ENCODE data around the gene NUDT4B.
"Not testable (repeated sequence)": the region's sequence is repeated elsewhere in the genome, so short reads cannot be mapped to it uniquely, and the experiment has no call there.

The NUDT4B gene

DNA sequence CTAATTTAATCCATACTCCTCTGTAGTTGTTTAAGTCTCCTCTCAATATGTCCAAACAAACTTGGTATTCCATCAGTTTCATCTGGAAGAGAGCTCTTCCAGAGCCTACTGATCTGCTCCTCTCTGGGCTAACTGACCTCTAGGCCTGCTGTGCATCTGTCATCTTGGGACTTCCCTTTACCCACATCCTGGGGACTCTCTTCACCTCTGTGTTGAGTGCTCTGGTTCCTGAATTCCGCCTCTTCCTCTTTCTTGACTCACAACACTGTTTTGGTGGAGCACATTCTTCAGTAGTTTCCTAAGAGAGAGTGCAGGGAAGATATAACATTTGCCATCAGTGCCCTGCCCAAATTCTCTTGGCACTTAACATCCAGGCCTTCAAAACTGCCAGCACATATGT lies 13.0 kb upstream of the NUDT4B start:
- not testable (repeated sequence) for DNase-seq (ENCODE audit: low read depth)

DNA sequence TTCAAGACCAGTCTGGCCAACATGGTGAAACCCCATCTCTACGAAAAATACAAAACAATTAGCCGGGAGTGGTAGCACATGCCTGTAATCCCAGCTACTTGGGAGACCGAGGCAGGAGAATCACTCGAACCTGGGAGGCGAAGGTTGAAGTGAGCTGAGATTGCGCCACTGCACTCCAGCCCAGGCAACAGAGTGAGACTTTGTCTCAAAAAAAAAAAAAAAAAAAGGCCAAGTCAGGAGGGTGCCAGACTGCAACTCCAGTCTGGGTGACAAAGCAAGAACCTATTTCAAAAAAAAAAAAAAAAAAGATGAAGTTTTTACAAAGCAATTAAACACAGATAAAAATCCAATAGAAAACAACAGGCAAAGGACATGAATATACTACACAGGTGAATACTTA lies 9.9 kb upstream of the NUDT4B start:
- not testable (repeated sequence) for DNase-seq (ENCODE audit: low read depth)

DNA sequence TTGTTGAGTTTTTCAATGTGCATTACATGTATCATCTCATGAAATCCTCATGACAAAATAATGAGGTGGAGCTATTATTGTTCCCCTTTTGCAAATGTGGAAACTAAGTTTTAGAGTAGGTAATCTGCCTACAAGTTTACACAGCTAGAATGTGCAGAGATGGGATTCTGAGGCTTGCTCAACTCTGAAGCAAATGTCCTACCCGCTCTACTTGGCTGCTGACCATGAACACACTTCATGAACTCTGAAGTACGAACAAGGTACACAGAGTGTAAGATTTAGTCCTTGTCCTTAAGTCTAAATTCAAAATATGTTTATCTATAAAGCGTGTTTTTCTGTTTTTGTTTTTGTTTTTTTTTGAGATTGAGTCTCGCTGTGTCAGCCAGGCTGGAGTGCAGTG lies 5.4 kb upstream of the NUDT4B start:
- not testable (repeated sequence) for DNase-seq (ENCODE audit: low read depth)

DNA sequence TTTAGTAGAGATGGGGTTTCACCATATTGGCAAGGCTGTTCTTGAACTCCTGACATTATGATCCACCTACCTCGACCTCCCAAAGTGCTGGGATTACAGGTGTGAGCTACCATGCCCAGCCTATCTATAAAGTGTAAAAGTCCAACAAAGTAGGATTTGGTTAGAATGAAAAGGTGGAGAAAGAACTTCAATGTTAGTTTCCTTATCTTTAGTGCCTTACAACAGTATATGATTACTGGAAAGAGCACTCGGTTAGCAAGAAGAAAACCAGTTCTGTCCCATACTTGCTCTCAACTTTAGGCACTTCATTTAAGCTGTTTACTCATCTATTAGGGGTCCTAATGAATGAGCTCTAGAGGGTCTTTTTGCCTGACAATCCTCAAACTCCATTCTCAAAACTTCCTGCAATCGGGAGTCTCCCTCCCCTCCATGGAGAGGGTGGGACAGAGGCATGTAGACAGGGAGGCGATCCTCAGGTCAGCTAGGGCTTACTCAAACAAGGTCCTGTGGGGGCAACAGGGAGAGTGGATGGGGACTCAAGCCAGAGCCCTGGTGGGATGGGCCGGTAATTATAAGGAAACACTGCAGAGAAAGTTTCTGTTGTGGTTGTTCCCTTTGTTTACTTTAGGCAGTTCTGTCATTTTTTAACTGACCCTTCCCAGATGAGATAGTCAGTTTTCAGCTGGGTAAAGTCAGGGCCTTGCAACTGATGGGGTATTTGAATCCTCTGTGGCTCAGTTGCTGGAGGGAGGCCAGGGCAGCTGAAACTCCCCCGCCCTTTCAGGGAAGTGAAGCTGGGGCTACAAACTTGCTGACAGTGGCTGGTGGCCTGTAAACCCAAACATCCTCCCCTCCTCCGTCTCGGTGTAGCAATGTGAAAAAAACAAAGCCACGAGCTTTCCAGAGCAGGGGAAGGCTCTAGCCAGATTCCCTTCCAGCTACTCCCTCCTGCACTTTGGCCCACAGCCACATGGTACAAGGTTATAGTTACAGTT lies 4.6 kb upstream of the NUDT4B start:
- not testable (repeated sequence) for DNase-seq (ENCODE audit: low read depth)

DNA sequence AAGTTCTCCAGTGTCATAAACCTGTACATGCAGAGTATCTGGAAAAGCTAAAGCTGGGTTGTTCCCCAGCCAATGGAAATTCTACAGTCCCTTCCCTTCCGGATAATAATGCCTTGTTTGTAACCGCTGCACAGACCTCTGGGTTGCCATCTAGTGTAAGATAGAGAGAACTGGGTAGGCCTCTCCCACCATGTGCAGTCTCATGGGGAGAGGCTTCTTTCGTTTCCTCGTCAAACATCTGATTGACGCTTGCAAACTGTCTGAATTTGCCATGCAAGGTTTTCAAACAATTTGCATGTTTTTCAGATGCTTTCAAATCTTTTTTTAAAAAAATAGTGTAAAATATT lies 734 bp downstream of the NUDT4B start:
- not testable (repeated sequence) for DNase-seq (ENCODE audit: low read depth)

DNA sequence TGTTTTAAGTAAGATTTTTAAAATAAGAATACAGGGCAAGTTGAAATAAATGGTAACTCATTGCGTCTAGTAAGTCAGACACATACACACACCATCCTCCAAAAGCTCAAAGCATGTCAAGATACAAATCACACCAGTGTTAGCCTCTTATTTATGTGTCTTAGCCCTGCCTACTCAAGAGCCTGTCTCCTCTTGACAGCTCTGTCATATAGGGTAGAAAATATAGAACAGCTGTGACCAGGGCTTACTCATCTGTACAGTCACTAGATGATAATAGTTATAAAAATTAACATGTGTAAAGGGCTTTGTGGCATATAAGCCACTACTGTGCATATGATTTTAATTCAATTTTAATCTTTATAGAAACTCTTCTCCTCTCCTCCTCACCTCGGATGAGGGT lies 7.7 kb downstream of the NUDT4B start:
- DNase-seq (ENCODE audit: low read depth): not testable (repeated sequence)

DNA sequence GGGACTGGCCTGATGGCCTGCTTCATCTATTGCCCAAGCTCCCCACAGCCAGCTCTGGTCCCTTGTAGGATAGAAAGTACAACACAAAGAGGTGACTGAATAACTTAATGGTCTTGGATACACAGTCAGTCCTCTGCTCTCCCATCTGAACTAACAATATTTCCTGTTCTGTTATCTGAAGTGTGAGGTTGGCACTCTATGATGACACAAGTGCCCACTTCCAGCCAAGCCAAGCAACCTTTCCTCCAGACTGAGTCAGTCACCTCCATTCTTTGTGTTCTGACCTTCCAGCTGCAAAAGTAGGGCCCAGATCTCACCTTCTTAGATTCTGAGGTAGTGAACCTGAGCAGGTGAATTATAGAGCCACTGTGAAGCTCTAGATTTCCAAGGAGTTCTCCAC lies 8.9 kb downstream of the NUDT4B start:
- DNase-seq (ENCODE audit: low read depth): not testable (repeated sequence)

DNA sequence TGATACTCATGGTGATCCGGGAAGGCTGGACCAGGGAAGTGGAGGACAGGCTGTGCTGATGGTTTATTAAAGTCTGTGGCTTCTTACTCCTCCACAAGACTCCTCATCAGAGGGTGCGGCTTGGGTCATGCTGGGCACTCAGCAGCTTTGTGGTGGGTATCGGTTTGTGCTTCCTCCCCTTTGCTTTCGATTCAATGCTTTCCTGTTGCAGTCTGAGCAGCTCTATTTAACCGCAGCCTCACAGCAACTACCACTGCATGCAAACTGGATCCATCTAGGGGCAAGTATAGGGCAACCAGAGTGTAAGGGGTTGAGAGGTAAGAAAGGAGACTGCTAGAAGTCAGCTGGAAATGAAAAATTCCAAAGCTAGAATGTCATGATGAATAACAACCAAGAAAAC lies 9.8 kb downstream of the NUDT4B start:
- DNase-seq (ENCODE audit: low read depth): not testable (repeated sequence)

DNA sequence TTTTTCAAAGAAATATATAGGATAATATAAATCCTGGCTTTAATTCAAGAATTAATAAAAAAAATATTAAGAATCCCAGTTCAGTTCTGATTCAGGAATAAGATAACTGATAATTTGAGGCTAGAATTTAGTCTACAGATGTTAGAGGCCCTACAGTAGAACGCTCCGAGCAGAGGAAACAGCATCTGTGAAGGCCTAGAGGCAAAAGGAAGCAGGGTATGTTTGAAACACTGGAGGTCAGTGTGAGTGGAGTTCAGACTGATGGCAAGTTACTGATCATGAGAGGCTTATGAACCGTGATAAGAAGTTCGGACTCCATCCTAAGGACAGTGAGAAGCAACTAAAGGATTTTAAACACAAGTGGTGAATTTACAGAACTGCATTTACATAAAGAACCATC lies 10.4 kb downstream of the NUDT4B start:
- DNase-seq (ENCODE audit: low read depth): not testable (repeated sequence)

DNA sequence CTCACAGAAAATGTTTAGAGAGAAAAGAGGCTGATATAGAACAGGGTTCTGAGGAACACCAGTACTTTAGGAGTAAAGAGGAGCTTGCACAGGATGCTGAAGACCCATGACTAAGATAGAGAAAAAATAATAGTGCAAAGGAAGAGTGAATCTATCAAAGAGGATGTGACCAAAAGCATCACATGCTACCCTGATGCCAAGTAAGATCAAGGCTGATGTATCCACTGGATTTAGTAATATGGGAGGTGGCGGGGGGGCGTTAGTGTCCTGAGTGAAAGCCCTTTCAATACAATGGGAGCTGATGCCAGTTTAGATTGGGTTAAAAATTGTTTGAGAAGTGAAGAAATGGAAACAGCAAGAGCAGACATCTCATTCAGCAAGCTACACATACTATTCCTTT lies 11.2 kb downstream of the NUDT4B start:
- not testable (repeated sequence) for DNase-seq (ENCODE audit: low read depth)

DNA sequence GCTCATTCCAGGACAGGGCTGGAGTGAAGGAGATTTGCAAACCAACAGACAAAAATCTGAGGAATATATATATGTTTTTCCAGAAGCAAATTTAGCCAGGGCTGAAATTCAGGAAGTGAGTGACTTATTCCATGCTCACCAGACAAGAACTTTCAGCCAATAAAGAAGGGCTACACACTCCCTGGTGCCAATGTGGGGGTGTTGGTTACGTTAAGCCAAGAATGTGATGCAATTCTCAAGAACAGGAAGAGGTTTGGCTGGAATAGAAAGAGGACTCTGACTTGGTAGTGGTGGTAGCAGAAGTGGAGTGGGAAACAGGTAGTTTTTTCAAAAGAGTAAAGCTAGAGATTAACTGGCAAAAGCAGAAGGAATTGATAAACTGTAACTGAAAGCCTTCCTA lies 11.6 kb downstream of the NUDT4B start:
- DNase-seq (ENCODE audit: low read depth): not testable (repeated sequence)

DNA sequence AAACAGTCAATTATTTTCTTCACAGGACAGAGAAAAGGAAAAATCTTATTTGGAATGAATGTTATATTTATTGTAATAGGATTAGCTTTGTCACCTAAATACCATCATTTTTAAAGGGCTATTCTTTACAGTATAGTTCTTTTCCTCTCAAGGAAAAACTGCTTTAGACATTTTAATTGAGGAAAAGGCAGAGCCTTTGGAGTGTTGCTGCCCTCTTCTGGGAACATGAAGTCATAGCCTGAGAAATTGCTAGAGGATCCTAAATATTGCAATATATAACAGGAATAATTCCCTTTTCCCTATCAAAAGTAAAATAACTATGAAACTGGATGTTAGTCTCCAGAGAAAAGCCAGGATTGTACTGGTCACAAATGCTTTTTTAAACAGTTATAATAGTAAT lies 12.8 kb downstream of the NUDT4B start:
- not testable (repeated sequence) for DNase-seq (ENCODE audit: low read depth)

DNA sequence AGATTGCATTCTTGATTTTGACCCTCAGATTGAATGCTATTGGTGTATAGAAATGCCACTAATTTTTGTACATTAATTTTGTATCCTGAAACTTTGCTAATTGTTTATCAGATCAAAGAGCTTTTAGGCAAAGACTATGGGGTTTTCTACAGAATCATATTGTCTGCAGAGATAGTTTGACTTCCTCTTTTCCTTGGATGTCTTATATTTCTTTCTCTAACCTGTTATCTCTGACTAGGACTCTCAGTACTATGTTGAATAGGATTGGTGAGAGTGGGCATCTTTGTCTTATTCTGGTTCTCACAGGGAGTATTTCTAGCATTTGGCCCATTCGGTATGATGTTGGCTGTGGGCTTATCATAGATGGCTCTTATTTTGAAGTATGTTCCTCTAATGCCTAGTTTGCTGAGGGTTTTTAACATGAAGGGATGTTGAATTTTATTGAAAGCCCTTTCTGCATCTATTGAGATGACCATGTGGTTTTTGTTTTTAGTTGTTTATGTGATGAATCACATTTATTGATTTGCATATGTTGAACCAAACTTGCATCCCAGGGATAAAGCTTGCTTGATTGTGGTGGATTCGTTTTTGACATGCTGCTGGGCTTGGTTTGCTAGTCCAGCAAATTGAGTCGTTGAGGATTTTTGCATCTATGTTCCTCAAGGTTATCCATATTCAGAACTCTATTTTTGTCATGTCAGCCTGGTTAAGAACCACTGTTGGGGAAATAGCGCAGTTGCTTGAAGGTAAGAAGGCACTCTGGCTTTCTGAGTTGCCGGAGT lies 16.9 kb downstream of the NUDT4B start:
- not testable (repeated sequence) for DNase-seq (ENCODE audit: low read depth)

DNA sequence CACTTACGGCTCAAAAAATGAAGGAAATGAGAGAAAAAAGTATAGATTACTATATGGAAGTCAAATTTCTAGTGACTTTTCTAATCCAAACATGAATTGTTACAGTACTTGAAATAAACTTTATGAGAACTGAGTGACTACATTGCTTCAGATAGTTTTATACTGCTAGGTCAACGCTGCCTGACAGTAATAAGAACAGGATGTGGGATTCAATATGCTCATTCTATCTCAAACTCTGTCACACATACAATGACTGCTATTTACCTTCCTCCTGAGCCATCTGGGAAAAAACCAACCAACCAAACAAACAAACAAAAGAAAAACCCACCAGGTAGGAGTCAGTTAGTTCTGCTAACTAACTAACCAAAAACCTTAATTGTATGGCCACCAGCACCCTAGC lies 20.0 kb downstream of the NUDT4B start:
- DNase-seq (ENCODE audit: low read depth): not testable (repeated sequence)

DNA sequence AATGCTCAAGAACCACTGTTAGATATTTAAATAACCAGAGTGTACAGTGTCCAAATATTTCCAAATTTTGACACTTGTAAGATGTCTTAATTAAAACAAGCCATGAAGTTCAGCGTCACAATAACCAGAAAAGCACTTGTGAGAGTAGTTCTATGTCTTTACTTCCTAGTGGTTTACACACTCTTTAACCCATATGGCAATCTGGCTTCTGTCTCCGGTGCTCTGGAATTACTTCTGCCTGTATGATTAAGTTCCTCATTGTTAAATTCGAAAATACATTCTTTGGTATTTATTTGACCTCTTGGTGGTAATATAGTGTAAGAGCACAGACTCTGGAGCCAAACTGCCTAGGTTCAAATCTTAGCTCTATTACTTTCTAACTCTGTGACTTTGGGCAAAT lies 20.9 kb downstream of the NUDT4B start:
- DNase-seq (ENCODE audit: low read depth): not testable (repeated sequence)

DNA sequence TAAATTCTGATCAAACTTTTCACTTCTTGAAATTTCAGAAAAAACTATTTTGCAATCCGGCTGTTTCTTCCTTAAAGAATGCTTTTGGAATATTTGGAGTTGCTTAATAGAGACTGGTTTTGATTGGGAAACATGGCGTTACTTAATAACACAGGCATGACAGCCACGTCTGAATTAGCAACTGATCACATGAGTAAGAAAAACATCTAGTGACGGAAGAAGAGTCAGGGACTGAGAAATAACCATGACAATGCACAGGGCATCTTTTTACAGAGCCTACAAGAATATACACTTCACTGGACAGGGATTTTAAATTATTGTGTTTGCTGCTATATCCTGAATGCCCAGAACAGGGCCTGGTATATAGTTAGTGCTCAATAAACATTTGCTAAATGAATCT lies 25.1 kb downstream of the NUDT4B start:
- not testable (repeated sequence) for DNase-seq (ENCODE audit: low read depth)

DNA sequence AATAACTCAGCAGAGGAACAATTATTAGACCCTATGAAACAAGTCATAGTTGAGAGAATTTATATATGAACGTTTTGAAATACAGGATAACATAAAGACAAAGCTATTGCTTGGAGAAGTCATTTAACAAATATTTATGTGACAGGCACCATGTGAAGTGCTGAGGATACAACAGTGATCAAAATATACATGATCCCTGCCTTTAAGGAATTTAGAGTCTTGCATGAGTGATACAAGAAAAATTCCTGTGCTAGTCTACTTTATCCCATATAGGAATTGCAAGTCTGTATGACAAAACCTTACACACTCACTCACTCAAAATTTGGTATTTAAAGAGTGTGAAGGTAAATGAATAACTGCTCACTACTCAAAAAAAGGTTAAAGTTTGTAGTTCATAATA lies 25.5 kb downstream of the NUDT4B start:
- DNase-seq (ENCODE audit: low read depth): not testable (repeated sequence)

DNA sequence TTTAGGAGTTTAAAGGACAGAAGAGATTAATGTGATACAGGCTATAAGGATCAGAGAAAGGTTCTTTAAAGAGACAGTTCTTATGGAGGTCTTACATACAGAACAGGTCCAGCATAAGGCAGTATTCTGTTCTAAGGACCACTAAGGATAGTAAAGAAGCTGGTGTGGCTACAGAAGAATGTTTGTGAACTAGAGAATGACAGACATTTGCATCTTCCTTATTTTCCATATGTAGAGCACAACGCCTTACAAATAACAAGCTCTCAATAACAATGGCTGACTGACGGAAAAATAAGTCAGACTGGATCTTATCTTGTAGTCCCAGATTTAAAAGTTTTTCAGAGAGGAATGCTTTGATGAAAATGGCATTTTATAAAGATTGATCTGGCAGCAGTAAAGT lies 26.7 kb downstream of the NUDT4B start:
- DNase-seq (ENCODE audit: low read depth): not testable (repeated sequence)

DNA sequence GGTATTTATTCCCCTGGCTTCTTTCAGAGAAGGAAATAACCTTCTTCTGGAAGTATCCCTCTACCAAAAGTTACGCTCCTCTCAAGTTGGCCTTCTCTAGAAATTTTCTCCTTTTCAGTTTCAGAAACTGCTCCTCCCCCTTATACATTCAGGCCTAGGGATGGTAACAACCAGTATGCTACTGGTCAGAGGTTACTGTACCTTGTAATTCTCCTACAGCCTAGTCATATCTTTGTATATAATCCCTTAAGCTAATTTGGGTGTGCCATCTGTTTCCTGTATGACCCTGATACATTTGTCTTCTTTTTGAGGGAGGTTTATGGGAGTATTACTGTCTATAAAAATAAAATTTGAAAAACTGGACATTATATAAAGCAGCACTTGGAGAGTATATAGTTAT lies 29.1 kb downstream of the NUDT4B start:
- not testable (repeated sequence) for DNase-seq (ENCODE audit: low read depth)

DNA sequence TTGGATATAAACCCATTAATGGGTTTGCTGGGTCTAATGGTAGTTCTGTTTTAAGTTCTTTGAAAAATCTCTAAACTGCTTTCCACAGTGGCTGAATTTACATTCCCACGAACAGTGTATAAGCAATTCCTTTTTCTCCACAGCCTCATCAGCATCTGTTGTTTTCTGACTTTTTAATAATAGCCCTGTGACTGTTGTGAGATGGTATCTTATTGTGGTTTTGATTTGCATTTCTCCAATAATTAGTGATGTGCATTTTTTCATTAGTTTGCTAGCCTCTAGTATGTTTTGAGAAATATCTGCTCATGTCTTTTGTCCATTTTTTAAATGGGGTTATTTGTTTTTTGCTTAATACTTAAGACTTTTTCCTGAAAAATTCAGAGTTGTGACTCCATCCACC lies 31.8 kb downstream of the NUDT4B start:
- not testable (repeated sequence) for DNase-seq (ENCODE audit: low read depth)

DNA sequence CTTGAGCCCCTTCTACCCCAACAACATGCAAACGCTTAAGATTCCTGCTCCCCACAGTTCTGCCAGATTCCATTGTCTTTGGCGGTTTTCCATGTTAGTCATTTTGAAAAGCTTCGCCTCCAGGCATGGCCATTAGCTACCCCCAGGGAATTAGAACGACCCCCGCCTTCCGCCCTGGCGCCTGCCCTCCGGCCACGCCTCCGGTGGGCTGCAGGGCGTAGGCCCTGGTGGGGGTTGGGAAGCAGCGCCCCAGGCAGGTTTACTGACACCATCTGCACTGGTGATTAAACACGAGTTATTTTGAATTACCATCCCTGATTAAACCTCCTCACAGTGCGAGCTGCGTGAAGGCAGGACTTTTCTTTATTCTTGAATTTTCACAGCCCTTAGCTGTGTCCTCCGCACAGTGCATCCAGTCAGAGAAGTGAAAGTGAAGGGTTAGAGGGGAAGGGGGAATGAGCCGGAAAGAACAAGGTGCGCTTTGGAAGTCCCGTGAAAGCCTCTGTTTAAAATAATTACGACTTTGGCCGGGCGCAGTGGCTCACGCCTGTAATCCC lies 43.0 kb downstream of the NUDT4B start:
- not testable (repeated sequence) for DNase-seq (ENCODE audit: low read depth)

DNA sequence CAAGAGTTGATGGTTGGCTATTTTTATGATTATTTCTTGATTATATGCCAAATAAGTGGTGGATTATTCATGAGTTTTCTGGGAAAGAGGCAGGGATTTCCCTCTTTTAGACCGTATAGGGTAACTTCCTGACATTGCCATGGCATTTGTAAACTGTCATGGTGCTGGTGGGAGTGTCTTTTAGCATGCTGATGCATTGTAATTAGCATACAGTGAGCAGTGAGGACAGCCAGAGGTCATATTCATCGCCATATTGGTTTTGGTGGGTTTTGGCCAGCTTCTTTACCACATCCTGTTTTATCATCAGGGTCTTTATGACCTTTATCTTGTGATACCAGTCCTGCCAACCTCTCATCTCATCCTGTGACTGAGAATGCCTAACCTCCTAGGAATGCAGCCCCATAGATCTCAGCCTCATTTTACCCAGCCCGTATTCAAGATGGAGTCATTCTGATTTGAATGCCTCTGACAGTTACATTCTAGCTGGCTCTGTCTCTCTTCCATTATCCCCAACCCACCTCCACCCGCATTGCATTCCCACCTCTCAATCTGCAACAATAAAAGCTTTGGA lies 45.3 kb downstream of the NUDT4B start:
- DNase-seq (ENCODE audit: low read depth): not testable (repeated sequence)

Measured in T follicular helper cell (primary cell).